DOHH2 (cell line): ENCODE measurements around the gene CDHR2.

ENCODE experiments used
- EZH2phosphoT487 ChIP-seq: fragments of 200-600 bp; sonication (generic); IDR thresholded peaks from 2 replicates; pipeline ENCODE4 v1.6.1; 2017; ENCODE audit warnings: borderline replicate concordance, mild to moderate bottlenecking, antibody characterized with exemption, low read length, moderate library complexity, mixed read lengths
- TF ChIP-seq, protein P1 (sequence below): fragments of 200-600 bp; sonication (generic); IDR thresholded peaks from one replicate; pipeline ENCODE4 v1.5.1; 2014; ENCODE audit warnings: antibody characterized with exemption, mild to moderate bottlenecking, low read depth, low read length; ENCODE audit not compliant: poor library complexity, severe bottlenecking

- TF ChIP-seq, protein P1, sequence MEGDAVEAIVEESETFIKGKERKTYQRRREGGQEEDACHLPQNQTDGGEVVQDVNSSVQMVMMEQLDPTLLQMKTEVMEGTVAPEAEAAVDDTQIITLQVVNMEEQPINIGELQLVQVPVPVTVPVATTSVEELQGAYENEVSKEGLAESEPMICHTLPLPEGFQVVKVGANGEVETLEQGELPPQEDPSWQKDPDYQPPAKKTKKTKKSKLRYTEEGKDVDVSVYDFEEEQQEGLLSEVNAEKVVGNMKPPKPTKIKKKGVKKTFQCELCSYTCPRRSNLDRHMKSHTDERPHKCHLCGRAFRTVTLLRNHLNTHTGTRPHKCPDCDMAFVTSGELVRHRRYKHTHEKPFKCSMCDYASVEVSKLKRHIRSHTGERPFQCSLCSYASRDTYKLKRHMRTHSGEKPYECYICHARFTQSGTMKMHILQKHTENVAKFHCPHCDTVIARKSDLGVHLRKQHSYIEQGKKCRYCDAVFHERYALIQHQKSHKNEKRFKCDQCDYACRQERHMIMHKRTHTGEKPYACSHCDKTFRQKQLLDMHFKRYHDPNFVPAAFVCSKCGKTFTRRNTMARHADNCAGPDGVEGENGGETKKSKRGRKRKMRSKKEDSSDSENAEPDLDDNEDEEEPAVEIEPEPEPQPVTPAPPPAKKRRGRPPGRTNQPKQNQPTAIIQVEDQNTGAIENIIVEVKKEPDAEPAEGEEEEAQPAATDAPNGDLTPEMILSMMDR: no peak
- no peak for TF ChIP-seq EZH2phosphoT487
Measured at GRCh38 chr5:176542596-176543427, 6.3 kb upstream of the CDHR2 start.
